Activated naive CD4-positive, alpha-beta T cell treated with anti-CD3 and anti-CD28 coated beads, Interleukin-2, amount 50 U/mL, for 16 hours (primary cell): ENCODE data around the gene CD69.

Source experiments
- DNase-seq: peaks from one replicate; pipeline ENCODE4 v3.0.0-alpha.2; 2020

Gene CD69

DNA sequence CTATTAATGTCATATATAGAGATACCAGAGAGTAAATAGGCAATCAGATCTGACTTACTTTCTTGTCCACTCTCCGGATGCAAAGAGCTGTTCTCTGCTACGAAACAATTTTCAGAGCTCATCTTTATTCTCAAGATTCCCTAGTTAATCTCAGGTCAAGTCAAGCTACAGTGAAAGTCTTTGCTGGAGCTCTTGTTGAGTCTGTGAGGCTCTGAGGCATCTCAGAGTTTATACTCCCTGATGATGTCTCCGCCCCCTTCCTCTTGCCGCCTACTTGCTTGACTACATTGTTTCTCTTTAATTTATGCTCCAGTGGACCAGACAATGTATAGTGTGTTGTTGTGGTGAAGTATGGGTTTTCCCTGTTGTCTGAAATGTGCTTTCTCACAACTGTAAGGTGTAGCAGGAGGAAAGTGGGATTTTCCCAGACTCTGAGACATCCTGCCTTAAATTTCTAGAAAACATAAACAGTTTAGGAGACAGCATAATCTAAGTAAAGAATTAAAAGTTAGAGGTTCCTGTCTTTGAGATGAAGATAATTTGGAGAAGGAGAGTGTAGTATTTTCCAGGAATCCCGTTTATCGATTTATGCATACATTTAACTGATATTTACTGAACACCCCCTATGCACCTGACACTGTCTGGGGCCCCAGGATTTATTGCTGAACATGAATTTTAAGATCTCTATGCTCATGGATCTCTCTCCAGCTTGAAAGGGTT lies at the start of gene CD69:
Gene CD69, minus strand, starts transcription at position 203 of the 720 bp plus-strand sequence. Its CDS starts 81 bp downstream, at position 122.
- peak; percentile 76 for DNase-seq

DNA sequence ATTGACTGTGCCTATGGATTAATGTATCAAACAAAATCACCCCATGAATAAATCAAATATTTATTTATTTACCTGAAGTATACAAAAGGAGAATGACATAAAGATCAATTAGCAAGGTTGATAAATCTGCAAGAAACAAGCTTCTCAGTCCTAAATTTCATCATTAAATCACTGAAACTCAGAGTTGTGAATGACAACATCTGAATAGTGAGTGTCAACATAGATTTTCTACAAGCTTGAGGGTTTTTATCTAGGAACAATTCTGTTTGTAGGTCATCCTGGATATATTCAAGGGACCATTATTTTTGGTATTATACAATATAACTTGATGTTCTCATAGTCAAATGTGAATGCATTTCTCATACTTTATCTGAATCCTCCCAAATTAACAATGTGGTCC lies 49.2 kb upstream of the CD69 start:
- DNase-seq = no peak

DNA sequence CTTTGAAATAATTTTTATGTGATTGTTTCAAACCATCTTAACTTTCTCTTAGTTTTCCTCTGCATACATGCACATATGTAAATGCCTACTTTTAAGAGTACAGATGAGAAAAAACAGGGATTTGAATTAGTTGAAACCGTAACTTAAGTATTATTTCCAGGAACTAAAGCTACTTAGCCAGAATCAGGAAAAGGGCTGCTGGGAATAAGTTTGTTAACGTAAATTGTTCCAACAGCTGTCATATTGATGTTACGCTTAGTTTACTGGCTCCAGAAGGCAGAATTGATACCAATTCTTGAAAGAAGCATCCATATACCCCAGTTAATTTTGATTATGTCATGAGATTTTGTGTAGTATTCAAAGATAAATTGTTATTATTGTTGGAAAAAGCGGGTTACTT lies 48.6 kb upstream of the CD69 start:
- no peak for DNase-seq

DNA sequence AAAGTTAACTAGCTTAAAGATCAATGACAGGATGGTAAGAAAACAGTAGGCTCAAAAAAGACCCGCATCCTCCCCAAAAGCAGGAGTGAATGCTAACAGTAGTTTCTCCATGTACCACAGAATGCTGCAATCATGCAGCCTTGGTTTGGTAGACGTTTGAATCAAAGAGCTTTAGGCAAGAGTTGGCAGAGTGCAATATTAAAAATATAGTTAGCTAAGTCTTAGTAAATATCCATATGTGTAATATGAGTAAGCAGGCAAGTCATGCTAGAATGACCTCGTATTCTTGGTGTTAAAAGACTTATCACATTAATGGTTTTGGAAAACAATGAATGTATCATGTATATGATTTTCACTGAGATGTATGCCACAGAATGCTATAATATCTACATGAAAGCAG lies 47.8 kb upstream of the CD69 start:
- DNase-seq = no peak

DNA sequence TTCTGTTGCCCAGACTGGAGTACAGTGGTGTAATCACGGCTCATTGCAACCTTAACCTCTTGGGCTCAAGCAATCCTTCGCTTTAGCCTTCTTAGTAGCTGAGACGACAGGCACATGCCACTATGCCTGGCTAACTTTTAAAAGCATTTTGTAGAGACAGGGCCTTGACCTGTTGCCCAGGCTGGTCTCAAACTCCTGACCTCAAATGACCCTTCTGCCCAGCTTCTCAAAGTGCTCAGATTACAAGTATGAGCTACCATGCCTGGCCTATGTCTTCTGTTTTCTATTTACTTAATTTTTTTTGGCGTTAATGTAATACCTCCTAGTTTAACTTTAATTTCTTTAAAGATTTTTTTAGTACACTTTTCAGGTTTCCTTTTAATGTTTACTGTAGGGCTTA lies 46.0 kb upstream of the CD69 start:
- no peak for DNase-seq

DNA sequence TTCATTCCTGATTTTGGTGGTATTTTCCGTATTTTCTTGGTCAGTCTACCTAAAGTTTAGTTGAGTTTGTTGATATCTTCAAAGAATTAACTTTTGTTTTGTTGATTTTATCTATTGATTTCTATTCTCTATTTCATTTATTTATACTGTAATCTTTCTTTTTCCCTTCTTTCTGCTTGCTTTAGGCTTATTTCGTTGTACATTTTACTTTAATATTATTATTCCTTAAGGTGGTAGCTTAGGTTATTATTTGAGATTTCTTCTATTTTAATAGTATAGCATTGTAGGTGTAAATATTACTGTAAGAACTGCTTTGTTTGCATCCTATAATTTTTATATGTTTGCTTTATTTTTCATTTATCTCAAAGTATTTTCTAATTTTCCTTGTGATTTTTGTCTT lies 45.2 kb upstream of the CD69 start:
- DNase-seq = no peak

DNA sequence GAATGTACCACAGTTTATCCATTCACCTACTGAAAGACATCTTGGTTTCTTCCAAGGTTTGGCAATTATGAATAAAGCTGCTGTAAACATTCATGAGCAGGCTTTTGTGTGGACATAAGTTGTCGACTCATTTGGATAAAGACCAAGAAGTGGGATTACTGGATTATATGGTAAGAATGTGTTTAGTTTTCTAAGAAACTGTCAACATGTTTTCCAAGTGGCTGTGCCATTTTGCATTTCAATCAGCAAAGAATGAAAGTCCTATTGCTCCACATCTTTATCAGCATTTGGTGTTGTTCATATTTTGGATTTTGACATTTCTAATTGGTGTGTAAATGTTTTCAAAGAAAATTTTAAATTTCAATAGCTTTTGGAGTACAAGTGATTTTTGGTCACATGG lies 39.3 kb upstream of the CD69 start:
- DNase-seq = no peak

DNA sequence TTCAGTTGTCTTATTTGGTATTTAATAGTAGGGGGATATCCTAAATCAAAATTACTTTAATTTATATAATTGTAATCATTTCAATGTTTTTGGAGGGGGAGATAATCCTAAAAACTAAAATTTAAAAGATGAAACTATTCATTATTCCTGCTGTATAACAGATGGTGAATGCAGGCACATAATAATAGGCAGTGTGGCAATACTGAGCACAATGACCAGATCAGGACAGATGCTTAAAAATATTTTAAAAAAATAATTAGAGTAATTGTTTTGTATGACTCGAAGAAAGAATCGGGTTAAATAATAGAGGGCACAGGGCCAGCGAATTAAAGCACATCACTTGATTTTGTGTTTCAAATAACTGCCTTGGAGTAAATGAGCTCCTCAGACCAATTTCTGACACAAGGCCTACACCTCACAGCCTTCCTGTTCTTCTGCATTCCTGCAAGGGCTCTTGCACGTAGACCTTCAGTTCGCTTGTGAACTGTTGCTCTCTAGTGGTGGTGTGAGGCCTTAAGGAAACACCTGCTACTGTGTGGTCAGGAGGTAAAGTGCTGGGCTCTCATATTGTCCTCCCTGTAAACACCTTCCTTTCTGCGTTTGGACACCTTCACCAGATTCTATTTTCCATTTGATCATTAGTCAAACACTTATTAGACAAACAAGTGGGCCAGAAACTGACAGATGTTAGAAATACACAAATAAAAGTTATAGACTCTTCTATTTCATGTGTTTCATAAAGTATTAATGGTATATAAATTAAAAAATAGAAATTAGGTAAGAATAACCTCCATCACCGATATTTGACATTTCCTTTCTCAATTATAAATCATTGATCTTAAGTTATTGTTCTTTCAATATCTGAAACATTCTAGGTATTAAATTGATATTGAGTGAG lies 37.3 kb upstream of the CD69 start:
- peak; percentile 62 for DNase-seq

DNA sequence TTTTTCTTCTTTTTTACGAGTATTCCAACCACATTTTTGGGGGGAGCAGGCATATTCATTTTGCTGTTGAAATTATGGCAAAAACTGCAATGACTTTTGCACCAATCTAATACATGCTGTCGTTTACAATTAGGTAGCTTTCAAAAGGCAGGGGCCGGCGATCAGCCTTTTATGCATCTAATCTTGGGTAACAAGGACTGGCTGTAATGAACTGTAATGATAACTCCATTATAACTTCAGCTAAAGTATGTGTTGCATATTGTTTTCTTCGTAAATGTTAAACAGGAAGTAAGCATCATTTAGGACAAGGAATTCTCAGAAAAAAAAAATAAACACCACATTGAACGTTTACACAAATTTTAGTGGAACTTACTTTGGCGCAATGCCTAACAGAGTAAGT lies 36.3 kb upstream of the CD69 start:
- no peak for DNase-seq

DNA sequence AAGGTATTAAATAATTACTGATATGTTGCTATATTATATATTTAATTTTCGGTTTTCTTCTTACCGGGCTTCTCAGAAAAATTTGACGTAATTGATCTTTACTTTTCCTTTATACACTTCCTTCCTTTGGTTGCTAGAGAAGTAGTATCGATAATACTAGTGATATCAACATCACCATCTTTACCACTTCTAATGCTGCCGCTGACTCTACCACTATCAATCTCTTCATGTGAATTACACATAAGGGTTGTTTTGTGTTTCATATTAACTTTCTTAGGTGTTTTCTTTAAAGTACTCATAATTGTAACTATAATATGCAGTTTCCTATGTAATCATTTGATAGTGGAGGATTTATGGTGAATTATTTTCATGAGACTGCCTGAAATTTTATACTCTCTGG lies 35.6 kb upstream of the CD69 start:
- no peak for DNase-seq

DNA sequence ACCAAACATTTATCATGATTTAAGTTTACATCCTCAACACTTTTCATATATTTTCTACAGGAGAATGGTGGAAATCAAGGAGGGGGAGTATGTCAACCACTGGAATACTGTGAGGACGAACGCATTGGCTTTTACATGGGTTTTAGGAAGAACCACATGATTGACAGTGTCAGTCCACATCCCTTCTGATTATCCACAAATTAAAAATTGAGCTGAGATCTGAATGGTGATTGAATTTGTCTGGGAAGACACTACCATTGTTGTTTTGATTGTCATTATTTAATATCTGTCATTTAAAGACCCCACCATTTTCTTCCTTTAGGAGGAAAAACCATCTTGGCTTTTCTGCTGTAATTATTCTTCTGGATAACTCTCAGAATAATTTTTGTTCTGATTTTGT lies 35.2 kb upstream of the CD69 start:
- no peak for DNase-seq

DNA sequence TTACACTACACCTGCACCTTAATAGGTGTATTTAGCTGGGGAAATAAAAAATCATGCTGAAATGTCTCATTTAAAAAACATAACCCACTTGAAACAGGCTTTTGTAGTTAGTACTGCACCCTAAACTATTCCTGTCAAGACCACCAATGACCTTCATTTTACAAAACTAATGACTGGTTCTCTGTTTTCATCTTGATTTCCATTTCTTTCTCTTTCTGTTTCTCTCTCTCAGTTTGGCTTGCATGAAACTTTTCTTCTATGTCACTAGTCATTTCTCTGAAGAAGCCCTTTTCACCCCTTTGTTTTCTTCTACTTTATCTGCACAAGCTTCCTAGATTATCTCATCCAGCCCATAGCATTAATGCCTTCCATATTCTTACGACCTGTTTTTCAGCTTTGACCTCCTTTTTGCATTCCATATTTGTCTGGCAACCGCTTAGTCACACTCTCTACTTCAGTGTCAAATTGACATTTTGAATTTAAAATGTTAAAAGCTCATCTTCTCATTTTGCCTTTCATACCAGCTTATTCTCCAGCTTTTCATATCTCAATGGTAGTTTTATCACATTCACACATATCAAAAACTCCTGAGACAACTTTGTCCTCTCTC lies 33.9 kb upstream of the CD69 start:
- no peak for DNase-seq

DNA sequence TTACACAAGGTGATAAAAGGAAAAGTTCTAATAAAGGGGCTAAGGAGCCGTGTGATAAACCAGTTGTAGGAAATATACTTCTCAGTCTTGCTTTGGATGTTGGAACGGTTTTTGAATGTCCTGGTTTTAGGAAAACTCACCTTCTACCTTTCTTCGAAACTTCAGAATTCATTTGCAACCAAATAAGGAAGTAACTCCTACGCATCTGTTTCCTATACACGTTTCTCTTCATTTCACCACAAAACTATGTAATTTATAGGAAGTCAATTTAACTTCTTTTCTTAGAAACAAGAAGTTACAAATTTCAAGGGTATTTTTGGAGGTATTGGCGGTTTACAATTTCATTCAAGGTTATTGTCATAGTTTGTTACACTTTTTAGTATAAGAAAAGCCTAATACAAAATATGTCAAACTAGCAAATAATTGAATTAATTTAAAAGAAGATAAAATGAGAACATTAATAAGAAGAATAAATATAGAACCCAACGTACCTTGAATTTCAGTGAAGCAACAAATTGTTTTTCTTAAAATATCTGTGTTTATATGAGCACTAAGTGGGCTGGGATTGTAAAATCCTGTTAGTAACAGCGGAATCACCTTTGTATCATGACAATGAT lies 33.2 kb upstream of the CD69 start:
- no peak for DNase-seq

DNA sequence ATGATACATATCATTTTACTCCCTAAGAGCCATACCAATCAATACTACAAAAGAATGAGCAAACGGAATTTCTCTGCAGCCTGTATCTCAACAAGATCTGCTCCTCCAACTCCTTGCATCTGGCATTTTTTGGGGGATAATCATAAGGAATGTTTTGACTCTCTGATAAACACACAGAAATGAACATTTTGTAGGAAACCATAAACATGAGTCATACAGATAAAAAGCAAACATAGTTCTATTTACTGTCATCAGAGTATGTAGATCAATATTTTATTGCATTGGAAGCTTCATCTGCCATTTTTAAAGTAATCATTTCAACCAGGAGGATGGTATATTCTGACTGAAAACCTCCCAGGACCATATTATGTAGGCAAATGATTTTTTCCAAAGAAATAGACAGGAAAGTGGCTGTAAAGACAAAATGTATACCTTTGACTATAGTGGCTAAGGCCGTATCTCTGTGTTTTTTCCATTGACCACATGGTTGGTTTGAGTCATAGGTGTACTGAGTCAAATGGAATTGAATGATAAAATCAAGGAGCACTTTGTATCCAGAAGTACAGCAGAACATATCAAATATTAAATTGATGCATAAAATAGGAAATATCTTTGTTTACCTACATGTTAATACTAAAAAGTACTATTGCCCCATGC lies 32.4 kb upstream of the CD69 start:
- DNase-seq = no peak

DNA sequence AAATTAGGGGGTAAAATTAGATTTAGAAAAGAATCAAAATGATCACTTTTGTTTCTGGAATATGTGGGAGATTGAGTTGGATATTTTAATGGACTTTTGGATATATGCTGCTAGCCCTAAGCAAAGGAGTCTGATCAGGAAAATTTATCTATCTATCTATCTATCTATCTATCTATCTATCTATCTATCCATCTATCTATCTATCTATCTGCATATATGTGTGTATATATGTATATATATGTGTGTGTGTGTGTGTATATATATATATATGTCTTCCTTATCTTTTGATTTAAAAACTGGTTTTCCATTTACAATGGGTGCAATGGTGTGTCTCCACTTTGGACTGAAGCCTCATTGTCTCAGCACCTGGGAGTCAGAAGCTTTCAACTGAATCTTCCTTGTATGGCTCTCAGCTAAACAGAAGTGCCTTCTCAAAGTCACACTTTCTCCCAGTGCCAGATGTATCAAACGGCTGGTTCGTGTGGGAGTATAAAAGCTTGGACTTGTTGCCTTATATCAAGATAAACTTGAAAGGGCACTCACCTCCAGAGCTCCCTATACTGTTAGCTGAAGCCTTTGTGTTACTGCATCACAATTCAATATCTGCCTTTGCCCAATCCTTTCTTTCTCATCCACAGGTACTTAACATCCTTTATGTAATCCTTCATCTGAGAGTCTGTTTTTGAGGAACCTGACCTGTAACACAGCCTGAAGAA lies 31.6 kb upstream of the CD69 start:
- DNase-seq = no peak

DNA sequence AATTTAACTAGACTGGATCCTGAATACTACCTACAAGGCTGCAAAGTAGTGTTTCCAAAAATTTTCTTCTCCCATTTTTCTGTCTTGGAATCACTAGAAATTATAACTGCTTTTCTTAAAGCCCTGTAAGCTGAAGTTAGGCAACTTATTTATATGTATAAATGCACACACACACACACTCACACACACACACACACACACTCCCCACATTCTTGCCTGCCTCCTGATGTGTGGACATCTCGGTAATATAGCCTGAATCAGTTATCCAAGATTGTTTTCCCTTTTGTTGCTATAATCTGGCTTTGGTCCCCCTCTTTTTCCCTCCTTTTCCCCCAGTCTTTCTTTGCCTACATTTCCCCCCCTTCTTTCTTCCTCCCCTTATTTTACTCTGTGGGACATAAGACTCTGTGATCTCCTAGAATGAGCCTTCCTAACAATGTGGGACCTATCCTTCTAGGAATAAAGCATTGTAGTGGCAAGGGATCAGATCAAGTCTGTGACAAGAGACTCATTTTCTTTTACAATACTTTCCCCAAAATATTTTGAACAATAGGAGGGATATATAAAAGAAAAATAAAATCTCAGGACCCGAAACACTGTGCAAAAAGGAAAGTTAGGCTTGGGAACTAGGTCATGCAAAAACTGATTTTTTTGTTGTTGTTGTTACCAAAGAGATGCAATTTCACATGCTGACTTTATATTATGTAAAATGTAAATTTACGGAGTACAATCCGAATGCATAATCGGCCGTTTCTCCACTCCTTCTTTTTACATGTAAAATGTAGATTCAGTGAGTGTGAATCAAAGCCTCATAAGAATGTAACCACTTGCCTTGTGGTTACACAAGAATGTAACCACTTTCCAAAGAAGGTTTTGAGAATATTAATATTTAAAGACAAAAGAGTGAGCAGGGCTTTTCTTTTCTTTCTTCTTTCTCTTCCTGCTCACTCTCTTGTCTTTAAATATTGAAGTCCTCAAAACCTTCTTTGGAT lies 26.3 kb upstream of the CD69 start:
- no peak for DNase-seq

DNA sequence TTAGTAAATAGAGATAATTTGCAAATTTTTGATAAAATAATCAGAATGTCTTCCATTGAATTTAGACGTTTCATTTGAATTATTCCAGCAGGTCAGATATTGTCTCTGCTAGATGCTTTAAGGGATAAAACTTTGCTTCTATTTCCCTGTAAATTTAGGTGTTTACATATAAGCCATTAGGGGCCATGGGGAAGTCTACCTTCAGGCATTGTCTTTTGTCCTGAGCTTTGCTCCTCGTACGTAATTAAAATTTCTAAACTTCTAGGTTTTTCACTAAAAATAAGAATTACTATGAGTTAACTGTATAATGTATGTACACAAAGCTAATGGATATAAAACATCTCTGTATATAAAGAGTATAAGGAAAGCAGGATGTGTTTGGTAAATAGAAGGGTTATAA lies 24.1 kb upstream of the CD69 start:
- no peak for DNase-seq

DNA sequence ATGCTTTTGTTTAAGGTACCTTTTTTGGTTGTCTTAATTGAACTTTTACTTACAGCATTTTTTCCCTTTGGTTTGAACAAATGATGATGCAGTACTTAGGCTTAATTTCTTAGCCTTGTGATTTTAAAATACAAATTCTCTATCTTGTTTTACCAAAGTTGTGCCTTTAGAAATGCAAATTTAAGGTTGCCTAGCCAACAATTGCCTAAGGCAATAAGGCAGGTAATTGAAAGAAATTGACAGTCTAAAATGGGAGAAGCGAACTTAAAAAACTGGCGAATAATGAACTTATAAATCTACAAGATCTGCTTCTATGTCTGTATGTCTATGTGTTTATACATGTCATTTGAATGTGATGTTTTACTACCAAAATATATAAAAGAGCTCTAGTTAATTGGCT lies 23.6 kb upstream of the CD69 start:
- no peak for DNase-seq

DNA sequence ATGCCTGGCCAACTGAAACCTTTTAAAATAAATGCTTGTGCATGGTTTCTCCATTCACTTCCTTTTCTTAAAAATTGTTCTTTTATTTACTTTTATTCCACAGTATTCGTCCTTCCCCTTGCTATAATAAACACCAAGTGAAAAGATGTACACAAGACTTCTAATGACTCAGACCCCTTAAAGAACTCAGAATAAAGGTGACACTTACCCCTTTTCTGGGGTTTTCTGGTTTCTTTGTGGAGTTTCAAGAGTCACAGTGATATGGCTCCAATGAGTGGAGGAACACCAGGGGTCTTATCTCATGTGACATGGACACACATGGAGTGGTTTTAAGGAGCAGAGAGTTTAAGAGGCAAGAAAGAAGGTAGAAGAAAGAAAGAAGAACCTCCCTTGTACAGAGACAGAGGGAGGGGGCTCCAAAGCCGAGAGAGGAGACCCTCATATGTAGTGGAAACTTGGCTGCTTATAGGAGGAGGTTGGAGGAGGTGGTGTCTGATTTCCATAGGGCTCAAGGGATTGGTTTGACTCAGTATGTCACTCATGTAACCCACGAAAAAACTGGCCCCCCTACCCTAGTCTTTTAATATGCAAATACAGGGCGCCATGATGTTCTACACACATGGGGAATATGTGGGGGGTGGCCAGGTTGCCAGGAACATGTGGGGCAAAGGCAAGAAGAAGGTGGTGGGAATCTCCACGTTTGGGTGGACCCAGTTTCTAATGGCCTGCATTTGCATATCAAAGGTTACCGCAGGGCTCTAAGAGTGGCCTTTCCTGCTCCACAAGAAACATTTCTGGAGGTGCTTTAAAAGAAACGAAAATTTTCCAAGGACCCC lies 22.1 kb upstream of the CD69 start:
- no peak for DNase-seq

DNA sequence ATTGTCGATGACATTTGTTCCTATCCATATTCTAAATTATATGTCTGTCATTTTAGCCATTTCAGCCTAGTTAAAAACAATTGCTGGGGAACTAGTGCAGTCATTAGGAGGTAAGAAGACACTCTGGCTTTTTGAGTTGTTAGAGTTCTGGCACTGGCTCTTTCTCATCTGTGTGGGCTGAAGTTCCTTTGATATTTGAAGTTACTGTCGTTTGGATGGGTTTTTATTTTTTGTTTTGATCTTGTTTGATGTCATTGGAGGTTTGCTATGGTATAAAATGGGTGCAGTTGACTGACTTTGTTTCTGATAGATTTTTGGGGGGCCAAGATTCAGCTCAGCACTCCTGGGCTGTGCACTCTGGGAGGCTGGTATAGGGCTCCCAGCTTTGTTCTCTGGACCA lies 20.7 kb upstream of the CD69 start:
- no peak for DNase-seq
